WI38 (cell line): ENCODE results near the gene PTPRG.

Source experiments
- H3K4me3 ChIP-seq: 2 replicates; pipeline ENCODE4 v1.5.1; 2011; ENCODE audit warnings: low read depth, mild to moderate bottlenecking, control low read depth, low read length
- TF ChIP-seq, protein P1 (sequence below): IDR thresholded peaks from 2 replicates; pipeline ENCODE4 v1.5.1; 2012; ENCODE audit warnings: low read depth, mild to moderate bottlenecking, control low read depth, low read length

The PTPRG gene

GRCh38 chr3:62173939-62174515 lies 612.7 kb downstream of the PTPRG start:
- H3K4me3 ChIP-seq: no peak overlapping the region
- TF ChIP-seq, protein P1, sequence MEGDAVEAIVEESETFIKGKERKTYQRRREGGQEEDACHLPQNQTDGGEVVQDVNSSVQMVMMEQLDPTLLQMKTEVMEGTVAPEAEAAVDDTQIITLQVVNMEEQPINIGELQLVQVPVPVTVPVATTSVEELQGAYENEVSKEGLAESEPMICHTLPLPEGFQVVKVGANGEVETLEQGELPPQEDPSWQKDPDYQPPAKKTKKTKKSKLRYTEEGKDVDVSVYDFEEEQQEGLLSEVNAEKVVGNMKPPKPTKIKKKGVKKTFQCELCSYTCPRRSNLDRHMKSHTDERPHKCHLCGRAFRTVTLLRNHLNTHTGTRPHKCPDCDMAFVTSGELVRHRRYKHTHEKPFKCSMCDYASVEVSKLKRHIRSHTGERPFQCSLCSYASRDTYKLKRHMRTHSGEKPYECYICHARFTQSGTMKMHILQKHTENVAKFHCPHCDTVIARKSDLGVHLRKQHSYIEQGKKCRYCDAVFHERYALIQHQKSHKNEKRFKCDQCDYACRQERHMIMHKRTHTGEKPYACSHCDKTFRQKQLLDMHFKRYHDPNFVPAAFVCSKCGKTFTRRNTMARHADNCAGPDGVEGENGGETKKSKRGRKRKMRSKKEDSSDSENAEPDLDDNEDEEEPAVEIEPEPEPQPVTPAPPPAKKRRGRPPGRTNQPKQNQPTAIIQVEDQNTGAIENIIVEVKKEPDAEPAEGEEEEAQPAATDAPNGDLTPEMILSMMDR: no peak

DNA sequence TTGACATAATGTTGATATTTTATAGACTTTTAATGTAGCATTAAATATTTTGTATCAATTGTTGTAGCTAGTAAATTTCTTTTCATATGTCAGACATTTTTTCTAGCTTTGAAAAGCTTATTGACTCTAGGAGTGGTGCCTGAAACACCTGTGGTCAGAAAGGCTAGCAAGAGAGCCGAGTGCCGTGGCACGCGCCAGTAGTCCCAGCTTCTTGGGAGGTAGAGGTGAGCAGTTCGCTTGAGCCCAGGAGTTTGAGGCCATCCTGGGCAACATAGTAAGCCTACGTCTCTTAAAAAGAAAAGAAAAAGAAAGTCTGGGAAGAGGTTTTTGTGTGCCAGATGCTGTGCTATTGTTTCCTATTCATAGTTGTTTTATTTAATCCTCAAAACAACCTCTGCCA lies 613.8 kb downstream of the PTPRG start:
- TF ChIP-seq, protein P1: no peak
- H3K4me3 ChIP-seq: no peak overlapping the region

DNA sequence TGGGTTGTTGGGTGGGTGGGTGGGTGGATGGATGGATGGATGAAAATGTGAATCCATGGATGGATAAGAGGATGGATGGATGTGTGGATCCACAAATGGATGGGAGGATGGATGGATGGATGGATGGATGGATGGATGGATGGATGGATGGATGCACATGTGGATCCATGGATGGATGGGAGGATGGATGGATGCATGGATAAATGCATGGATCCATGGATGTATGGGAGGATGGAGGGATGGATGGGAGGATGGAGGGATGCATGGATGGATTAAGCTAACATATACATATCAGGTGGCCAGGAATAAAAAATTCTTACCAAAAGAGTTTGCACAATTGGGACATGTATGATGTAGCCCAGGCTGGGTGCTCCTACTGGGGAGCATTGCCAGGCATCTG lies 616.7 kb downstream of the PTPRG start:
- TF ChIP-seq, protein P1: no peak
- H3K4me3 ChIP-seq: no peak overlapping the region

- H3K4me3 ChIP-seq: no peak overlapping the region
- TF ChIP-seq, protein P1: no peak
These were observed 617.6 kb downstream of the PTPRG start for GRCh38 chr3:62178739-62179600.

- no peak overlapping the region for H3K4me3 ChIP-seq
- TF ChIP-seq, protein P1: no peak
These were observed 619.1 kb downstream of the PTPRG start for GRCh38 chr3:62180514-62180913.

DNA sequence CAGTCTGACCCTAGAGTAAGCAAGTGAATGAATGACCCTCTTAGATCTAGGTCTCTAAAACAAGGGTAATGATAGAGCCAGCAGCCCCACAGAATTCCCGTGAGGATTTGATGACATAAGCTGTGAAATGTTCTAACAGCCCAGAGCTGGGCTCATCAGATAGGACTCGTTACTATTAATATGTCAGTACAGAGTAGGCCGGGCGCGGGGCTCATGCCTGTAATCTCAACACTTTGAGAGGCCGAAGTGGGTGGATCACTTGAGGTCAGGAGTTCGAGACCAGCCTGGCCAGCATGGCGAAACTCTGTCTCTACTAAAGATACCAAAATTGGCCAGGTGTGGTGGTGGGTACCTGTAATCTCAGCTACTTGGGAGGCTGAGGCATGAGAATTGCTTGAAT lies 621.7 kb downstream of the PTPRG start:
- H3K4me3 ChIP-seq: no peak overlapping the region

More for the DNA sequence above, 621.7 kb downstream of the PTPRG start:
- TF ChIP-seq, protein P1: no peak
